ENCODE measurements around the gene CCDC116.

The CCDC116 gene

DNA sequence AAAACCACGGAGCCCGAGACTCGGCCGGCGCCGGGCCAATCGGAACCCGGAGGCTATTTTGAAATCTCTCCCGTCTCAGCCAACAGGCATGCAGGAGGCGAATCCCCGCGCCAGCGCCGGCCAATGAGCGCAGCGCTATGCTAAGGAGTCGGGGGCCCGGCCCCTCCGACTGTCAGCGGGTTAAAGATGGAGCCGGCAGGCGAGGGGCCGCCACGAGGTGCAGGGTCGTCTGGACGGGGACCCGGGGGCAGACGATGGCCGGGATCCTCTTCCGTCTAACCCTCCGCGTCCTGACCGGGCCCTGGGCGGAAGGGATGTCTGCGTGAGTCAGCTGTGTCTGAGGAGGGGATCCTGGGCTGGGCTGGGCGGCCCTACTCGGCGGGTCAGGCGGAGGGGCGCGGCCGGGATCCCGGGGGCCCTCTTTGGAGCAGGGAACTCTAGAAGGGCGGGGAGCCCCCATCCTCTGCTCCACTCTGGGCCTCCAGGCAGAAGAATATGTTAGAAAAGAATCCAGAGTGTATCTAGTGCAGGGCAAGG lies 19.5 kb downstream of the CCDC116 start:
- Histone ChIP-seq H3K36me3 (ENCODE audit: control insufficient read depth, insufficient read depth, low read length) (no peaks in the 10 kb centered on the region), H3K79me2 (no peaks in the 10 kb centered on the region), H3K9me3 (ENCODE audit: control insufficient read depth, low read length) (no peaks in the 10 kb centered on the region), H3K27ac (no peak overlapping the region), H2AFZ (peak overlapping the region; percentile 87), H3K4me1 (no peaks in the 10 kb centered on the region), H3K9ac (no peak overlapping the region), H3K27me3 (ENCODE audit: control insufficient read depth, insufficient read depth, low read length) (no peaks in the 10 kb centered on the region), H3K4me3 (ENCODE audit: low read depth, low read length) (peak overlapping the region; percentile 62), H3K4me2 (ENCODE audit: low read length) (peak overlapping the region; percentile 95)
- TF ChIP-seq, protein P1, sequence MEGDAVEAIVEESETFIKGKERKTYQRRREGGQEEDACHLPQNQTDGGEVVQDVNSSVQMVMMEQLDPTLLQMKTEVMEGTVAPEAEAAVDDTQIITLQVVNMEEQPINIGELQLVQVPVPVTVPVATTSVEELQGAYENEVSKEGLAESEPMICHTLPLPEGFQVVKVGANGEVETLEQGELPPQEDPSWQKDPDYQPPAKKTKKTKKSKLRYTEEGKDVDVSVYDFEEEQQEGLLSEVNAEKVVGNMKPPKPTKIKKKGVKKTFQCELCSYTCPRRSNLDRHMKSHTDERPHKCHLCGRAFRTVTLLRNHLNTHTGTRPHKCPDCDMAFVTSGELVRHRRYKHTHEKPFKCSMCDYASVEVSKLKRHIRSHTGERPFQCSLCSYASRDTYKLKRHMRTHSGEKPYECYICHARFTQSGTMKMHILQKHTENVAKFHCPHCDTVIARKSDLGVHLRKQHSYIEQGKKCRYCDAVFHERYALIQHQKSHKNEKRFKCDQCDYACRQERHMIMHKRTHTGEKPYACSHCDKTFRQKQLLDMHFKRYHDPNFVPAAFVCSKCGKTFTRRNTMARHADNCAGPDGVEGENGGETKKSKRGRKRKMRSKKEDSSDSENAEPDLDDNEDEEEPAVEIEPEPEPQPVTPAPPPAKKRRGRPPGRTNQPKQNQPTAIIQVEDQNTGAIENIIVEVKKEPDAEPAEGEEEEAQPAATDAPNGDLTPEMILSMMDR (IDR thresholded peaks at IDR 0.05) = no peak

DNA sequence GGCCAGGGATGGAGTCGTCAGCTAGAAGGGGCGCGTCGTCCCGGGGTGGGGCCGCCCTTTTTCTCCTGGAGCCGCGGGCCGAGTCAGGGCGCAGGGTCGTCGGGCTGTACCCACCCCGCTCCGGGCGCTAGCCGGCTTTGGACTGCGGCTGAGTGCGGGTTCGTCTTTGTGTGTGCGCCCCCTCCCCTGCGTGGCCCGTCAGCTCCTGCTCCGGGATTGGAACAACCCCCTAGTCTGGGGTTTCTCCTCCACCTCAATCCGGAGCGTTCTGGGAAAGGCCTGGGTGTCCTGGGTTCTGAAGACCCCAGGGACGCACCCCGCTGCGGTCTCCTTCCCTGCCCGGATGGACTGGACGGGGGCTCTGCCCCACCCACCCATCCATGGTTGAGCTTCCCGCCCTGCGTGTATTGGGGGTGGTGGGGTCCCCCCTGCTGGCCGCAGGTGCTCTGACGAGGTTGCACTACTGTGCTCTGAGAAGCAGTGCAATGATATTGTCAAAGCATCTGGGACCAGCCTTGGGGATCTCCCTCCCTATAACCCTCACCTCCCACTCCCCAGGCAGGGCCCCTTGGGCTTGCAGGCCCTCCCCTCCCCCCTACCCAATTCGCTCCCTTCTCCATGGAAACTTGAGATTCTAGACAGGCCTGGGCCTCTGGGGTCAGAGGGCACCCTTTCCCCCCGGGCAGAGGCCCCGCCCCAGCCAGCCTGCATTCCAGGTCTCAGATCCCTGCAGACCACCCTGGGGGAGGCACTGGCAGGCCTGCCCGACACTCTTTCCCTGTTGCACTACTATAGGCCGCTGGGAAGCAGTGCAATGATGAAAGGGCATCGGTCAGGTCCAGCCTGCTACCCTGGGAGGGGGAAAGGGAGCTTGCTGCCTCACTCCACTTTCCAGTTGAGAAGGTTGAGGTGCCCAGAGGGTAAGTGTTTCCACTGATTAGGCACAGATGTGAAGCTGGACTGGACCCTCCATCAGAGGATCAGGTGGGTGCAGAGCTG lies 20.3 kb downstream of the CCDC116 start:
- Histone ChIP-seq H3K9ac (no peak overlapping the region), H3K36me3 (ENCODE audit: control insufficient read depth, insufficient read depth, low read length) (no peaks in the 10 kb centered on the region), H3K4me3 (ENCODE audit: low read depth, low read length) (peak overlapping the region; percentile 62), H3K4me2 (ENCODE audit: low read length) (peak overlapping the region; percentile 95), H3K79me2 (no peaks in the 10 kb centered on the region), H3K27ac (no peak overlapping the region), H2AFZ (peak overlapping the region; percentile 87), H3K4me1 (no peaks in the 10 kb centered on the region), H3K27me3 (ENCODE audit: control insufficient read depth, insufficient read depth, low read length) (no peaks in the 10 kb centered on the region), H3K9me3 (ENCODE audit: control insufficient read depth, low read length) (no peaks in the 10 kb centered on the region)
- TF ChIP-seq, protein P1 (IDR thresholded peaks at IDR 0.05) = no peak

DNA sequence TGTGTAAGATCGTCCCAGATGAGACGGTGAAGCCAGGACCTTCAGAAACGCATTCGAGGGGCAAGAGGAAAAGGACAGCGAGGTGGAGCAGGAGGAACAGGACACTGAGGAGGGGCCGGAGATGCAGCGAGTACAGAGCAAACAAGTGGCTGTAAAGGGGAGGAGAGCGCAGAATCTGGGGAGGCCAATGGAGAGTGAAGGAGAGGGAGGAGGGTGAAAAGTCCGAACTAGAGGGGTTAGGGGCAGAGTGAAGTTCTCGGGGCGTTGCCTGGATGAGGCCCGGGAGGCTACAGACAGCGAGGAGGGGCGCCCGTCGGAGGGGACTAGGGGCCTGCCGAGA lies 24.4 kb downstream of the CCDC116 start:
- Histone ChIP-seq H3K4me2 (ENCODE audit: low read length) (peak overlapping the region; percentile 73), H3K27ac (no peak overlapping the region), H3K9me3 (ENCODE audit: control insufficient read depth, low read length) (no peaks in the 10 kb centered on the region), H3K79me2 (no peaks in the 10 kb centered on the region), H3K9ac (no peak overlapping the region), H3K27me3 (ENCODE audit: control insufficient read depth, insufficient read depth, low read length) (no peaks in the 10 kb centered on the region), H3K36me3 (ENCODE audit: control insufficient read depth, insufficient read depth, low read length) (no peaks in the 10 kb centered on the region), H2AFZ (peak overlapping the region; percentile 84), H3K4me1 (no peaks in the 10 kb centered on the region), H3K4me3 (ENCODE audit: low read depth, low read length) (peak overlapping the region; percentile 59)
- TF ChIP-seq, protein P1 (IDR thresholded peaks at IDR 0.05) = no peak

DNA sequence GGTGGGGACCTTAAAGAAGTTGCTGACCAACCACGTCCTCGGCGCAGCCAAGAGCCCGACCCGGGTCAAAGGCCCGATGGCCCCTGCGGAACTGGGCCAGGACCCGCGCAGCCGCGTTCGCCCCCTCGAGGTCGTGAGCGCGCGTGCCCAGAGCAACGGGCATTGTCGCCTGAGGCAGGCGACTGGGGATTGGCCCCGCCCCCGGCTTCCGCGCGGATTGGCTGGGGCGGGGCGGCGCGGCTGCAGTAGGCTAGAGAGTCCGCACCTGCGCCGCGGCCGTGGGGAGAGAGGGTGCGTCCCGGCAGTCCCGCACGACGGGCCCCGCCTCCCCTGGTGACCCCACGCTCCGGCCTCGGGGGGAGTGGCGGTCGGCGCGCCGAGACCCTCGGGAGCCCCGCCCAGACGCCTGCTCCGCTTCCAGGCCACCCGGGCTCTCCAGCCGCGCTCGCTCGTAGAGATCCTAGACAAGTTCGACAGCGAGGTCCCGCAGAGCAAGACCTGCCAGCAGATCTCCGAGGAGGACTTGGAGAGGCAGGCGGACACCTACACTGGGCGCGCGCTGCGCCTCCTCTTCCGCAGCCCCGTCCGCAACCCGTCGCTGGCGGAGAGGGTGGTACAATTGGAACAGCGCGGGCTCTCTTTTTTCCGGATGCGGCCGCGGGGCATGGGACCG lies 24.9 kb downstream of the CCDC116 start:
- peak overlapping the region; percentile 84 for H2AFZ ChIP-seq
- no peak overlapping the region for H3K27ac ChIP-seq
- H3K9me3 ChIP-seq (ENCODE audit: control insufficient read depth, low read length) = no peaks in the 10 kb centered on the region
- peak overlapping the region; percentile 59 for H3K4me3 ChIP-seq (ENCODE audit: low read depth, low read length)
- no peak overlapping the region for H3K9ac ChIP-seq
- no peaks in the 10 kb centered on the region for H3K27me3 ChIP-seq (ENCODE audit: control insufficient read depth, insufficient read depth, low read length)
- TF ChIP-seq, protein P1 (IDR thresholded peaks at IDR 0.05) = no peak
- H3K79me2 ChIP-seq = no peaks in the 10 kb centered on the region
- peak overlapping the region; percentile 73 for H3K4me2 ChIP-seq (ENCODE audit: low read length)
- no peaks in the 10 kb centered on the region for H3K36me3 ChIP-seq (ENCODE audit: control insufficient read depth, insufficient read depth, low read length)
- no peaks in the 10 kb centered on the region for H3K4me1 ChIP-seq

All from parathyroid adenoma (tissue), 2 donors.